Mesendoderm (in vitro differentiated cells): ENCODE measurements around the gene USP2.

ENCODE experiments used
- DNase-seq: peaks from one replicate; pipeline ENCODE4 v3.0.0; 2013
- H2AK5ac ChIP-seq: 2 replicates; pipeline ENCODE4 v1.6.1; 2013; ENCODE audit warnings: low read length, inconsistent platforms
- H2BK120ac ChIP-seq: 2 replicates; pipeline ENCODE4 v1.6.1; 2013; ENCODE audit warnings: low read depth, mild to moderate bottlenecking, low read length, moderate library complexity, mixed read lengths
- H2BK15ac ChIP-seq: replicated peaks from 2 replicates; pipeline ENCODE4 v1.6.1; 2013; ENCODE audit warnings: low read depth, mild to moderate bottlenecking, moderate library complexity
- H2BK5ac ChIP-seq: 2 replicates; pipeline ENCODE4 v1.6.1; 2013; ENCODE audit warnings: low read length, inconsistent platforms
- H3K18ac ChIP-seq: 2 replicates; pipeline ENCODE4 v1.6.1; 2013; ENCODE audit warnings: mild to moderate bottlenecking, low read length, mixed read lengths
- H3K23ac ChIP-seq: one replicate; pipeline ENCODE4 v1.6.1; 2013; ENCODE audit warnings: low read length
- H3K27ac ChIP-seq: 2 replicates; pipeline ENCODE4 v1.5.1; 2013; ENCODE audit warnings: low read depth, mild to moderate bottlenecking, inconsistent platforms, low read length, moderate library complexity
- H3K27me3 ChIP-seq: 2 replicates; pipeline ENCODE4 v1.6.1; 2013; ENCODE audit warnings: low read length, control low read depth, mild to moderate bottlenecking, inconsistent platforms; ENCODE audit not compliant: insufficient read depth, poor library complexity
- H3K36me3 ChIP-seq: 2 replicates; pipeline ENCODE4 v1.6.1; 2013; ENCODE audit warnings: low read length, inconsistent platforms; ENCODE audit not compliant: control insufficient read depth, insufficient read depth
- H3K4ac ChIP-seq: one replicate; pipeline ENCODE4 v1.6.1; 2013; ENCODE audit warnings: low read depth, mild to moderate bottlenecking, low read length, moderate library complexity
- H3K4me1 ChIP-seq: 2 replicates; pipeline ENCODE4 v1.6.1; 2013; ENCODE audit warnings: low read depth, low read length, inconsistent platforms; ENCODE audit not compliant: control insufficient read depth
- H3K4me2 ChIP-seq: 2 replicates; pipeline ENCODE4 v1.6.1; 2013; ENCODE audit warnings: low read length
- H3K4me3 ChIP-seq: 2 replicates; pipeline ENCODE4 v1.5.1; 2013; ENCODE audit warnings: mild to moderate bottlenecking, low read length
- H3K56ac ChIP-seq: one replicate; pipeline ENCODE4 v1.6.1; 2013; ENCODE audit warnings: low read length
- H3K79me1 ChIP-seq: 2 replicates; pipeline ENCODE4 v1.6.1; 2013; ENCODE audit warnings: low read length, inconsistent platforms
- H3K79me2 ChIP-seq: 2 replicates; pipeline ENCODE4 v1.6.1; 2013; ENCODE audit warnings: mild to moderate bottlenecking, low read length; ENCODE audit not compliant: control insufficient read depth, insufficient read depth
- H3K9ac ChIP-seq: 2 replicates; pipeline ENCODE4 v1.6.1; 2013; ENCODE audit warnings: low read length, inconsistent platforms
- H4K5ac ChIP-seq: one replicate; pipeline ENCODE4 v1.6.1; 2013; ENCODE audit warnings: low read length
- H4K8ac ChIP-seq: one replicate; pipeline ENCODE4 v1.6.1; 2013; ENCODE audit warnings: low read depth, mild to moderate bottlenecking, control low read depth, low read length, moderate library complexity
- WGBS: extraction: QIAGEN DNeasy Blood & Tissue Kit; methylation state at CpG from one replicate; pipeline ENCODE4 v1.1.7; 2013; ENCODE audit warnings: low lambda C conversion rate, missing lambda C conversion rate; ENCODE audit not compliant: insufficient coverage; ENCODE audit errors: extremely low coverage; 5-methylcytosine and 5-hydroxymethylcytosine counted together

Gene USP2

GRCh38 chr11:119400860-119401259, 19.4 kb upstream of the USP2 start:
- H3K4me2 ChIP-seq: no peak overlapping the region
- H3K23ac ChIP-seq: no peak overlapping the region
- no peak overlapping the region for H3K27ac ChIP-seq
- H3K36me3 ChIP-seq: no peaks in the 10 kb centered on the region
- no peaks in the 10 kb centered on the region for H3K79me1 ChIP-seq
- no peak for DNase-seq
- no peak overlapping the region for H3K9ac ChIP-seq
- no peak overlapping the region for H2BK5ac ChIP-seq
- no peak overlapping the region for H2AK5ac ChIP-seq
- no peak overlapping the region for H4K5ac ChIP-seq
- H3K4me3 ChIP-seq: no peak overlapping the region
- no peak overlapping the region for H3K4ac ChIP-seq
- H3K27me3 ChIP-seq: no peaks in the 10 kb centered on the region
- H3K18ac ChIP-seq: no peak overlapping the region
- H4K8ac ChIP-seq: no peak overlapping the region
- no peaks in the 10 kb centered on the region for H3K79me2 ChIP-seq
- no peak overlapping the region for H2BK120ac ChIP-seq
- H2BK15ac ChIP-seq: no peak overlapping the region
- H3K56ac ChIP-seq: no peak overlapping the region
- H3K4me1 ChIP-seq: no peaks in the 10 kb centered on the region

GRCh38 chr11:119397740-119398139, 16.2 kb upstream of the USP2 start:
- no peak overlapping the region for H3K4me2 ChIP-seq
- H4K8ac ChIP-seq: no peak overlapping the region
- no peak overlapping the region for H2AK5ac ChIP-seq
- no peak overlapping the region for H2BK5ac ChIP-seq
- no peak overlapping the region for H3K56ac ChIP-seq
- no peak overlapping the region for H3K23ac ChIP-seq
- no peak overlapping the region for H3K27ac ChIP-seq
- no peak overlapping the region for H2BK15ac ChIP-seq
- no peak overlapping the region for H2BK120ac ChIP-seq
- no peaks in the 10 kb centered on the region for H3K4me1 ChIP-seq
- H3K4ac ChIP-seq: no peak overlapping the region
- no peaks in the 10 kb centered on the region for H3K79me1 ChIP-seq
- no peak overlapping the region for H3K4me3 ChIP-seq
- H3K9ac ChIP-seq: no peak overlapping the region
- no peak overlapping the region for H3K18ac ChIP-seq
- H4K5ac ChIP-seq: no peak overlapping the region
- no peaks in the 10 kb centered on the region for H3K36me3 ChIP-seq
- H3K27me3 ChIP-seq: no peaks in the 10 kb centered on the region
- no peak for DNase-seq
- H3K79me2 ChIP-seq: no peaks in the 10 kb centered on the region

- no peaks in the 10 kb centered on the region for H3K4me1 ChIP-seq
- H2AK5ac ChIP-seq: no peak overlapping the region
- no peaks in the 10 kb centered on the region for H3K27me3 ChIP-seq
- no peak overlapping the region for H3K9ac ChIP-seq
- DNase-seq: no peak
- no peak overlapping the region for H2BK15ac ChIP-seq
- no peaks in the 10 kb centered on the region for H3K79me1 ChIP-seq
- WGBS: no CpG with 5 or more reads among the region's 1 CpG
- no peak overlapping the region for H3K23ac ChIP-seq
- no peak overlapping the region for H4K5ac ChIP-seq
- H3K4me2 ChIP-seq: no peak overlapping the region
- no peak overlapping the region for H4K8ac ChIP-seq
- H2BK5ac ChIP-seq: no peak overlapping the region
- H3K27ac ChIP-seq: no peak overlapping the region
- no peaks in the 10 kb centered on the region for H3K79me2 ChIP-seq
- no peak overlapping the region for H3K4me3 ChIP-seq
- H3K18ac ChIP-seq: no peak overlapping the region
- H3K36me3 ChIP-seq: no peaks in the 10 kb centered on the region
- no peak overlapping the region for H3K56ac ChIP-seq
- no peak overlapping the region for H2BK120ac ChIP-seq
- H3K4ac ChIP-seq: no peak overlapping the region
Observed at GRCh38 chr11:119396835-119397234, 15.3 kb upstream of the USP2 start.

- Histone ChIP-seq H3K4ac (no peak overlapping the region), H3K4me3 (no peak overlapping the region), H3K79me1 (no peaks in the 10 kb centered on the region), H2BK120ac (no peak overlapping the region), H3K27me3 (no peaks in the 10 kb centered on the region), H3K79me2 (no peaks in the 10 kb centered on the region), H2BK5ac (no peak overlapping the region), H4K8ac (no peak overlapping the region), H3K36me3 (no peaks in the 10 kb centered on the region), H3K23ac (no peak overlapping the region), H3K4me2 (no peak overlapping the region), H3K18ac (no peak overlapping the region), H3K27ac (no peak overlapping the region), H3K56ac (no peak overlapping the region), H3K9ac (no peak overlapping the region), H4K5ac (no peak overlapping the region), H2BK15ac (no peak overlapping the region), H2AK5ac (no peak overlapping the region), H3K4me1 (no peaks in the 10 kb centered on the region)
- no CpG with 5 or more reads among the region's 7 CpGs for WGBS
- DNase-seq: peak; percentile 27
Observed at GRCh38 chr11:119391275-119391674, 9.8 kb upstream of the USP2 start.

GRCh38 chr11:119389611-119390254, 8.2 kb upstream of the USP2 start:
- H3K27me3 ChIP-seq: no peaks in the 10 kb centered on the region
- H3K18ac ChIP-seq: no peak overlapping the region
- H3K79me2 ChIP-seq: no peaks in the 10 kb centered on the region
- no peaks in the 10 kb centered on the region for H3K79me1 ChIP-seq
- H3K27ac ChIP-seq: no peak overlapping the region
- WGBS: no CpG with 5 or more reads among the region's 5 CpGs
- no peak overlapping the region for H3K4me2 ChIP-seq
- no peak overlapping the region for H3K4ac ChIP-seq
- DNase-seq: peak; percentile 71
- no peak overlapping the region for H2AK5ac ChIP-seq
- no peak overlapping the region for H2BK15ac ChIP-seq
- H3K23ac ChIP-seq: no peak overlapping the region
- H3K9ac ChIP-seq: no peak overlapping the region
- H3K56ac ChIP-seq: no peak overlapping the region
- H3K36me3 ChIP-seq: no peaks in the 10 kb centered on the region
- H4K5ac ChIP-seq: no peak overlapping the region
- H4K8ac ChIP-seq: no peak overlapping the region
- H2BK120ac ChIP-seq: no peak overlapping the region
- no peaks in the 10 kb centered on the region for H3K4me1 ChIP-seq
- H3K4me3 ChIP-seq: no peak overlapping the region
- no peak overlapping the region for H2BK5ac ChIP-seq

- Histone ChIP-seq H3K4me3 (no peak overlapping the region), H3K56ac (no peak overlapping the region), H3K79me2 (no peaks in the 10 kb centered on the region), H3K9ac (no peak overlapping the region), H3K23ac (no peak overlapping the region), H2BK120ac (no peak overlapping the region), H3K4me2 (no peak overlapping the region), H3K27ac (no peak overlapping the region), H4K5ac (no peak overlapping the region), H3K27me3 (no peaks in the 10 kb centered on the region), H3K4me1 (no peaks in the 10 kb centered on the region), H2AK5ac (no peak overlapping the region), H2BK5ac (no peak overlapping the region), H3K18ac (no peak overlapping the region), H4K8ac (no peak overlapping the region), H3K79me1 (no peaks in the 10 kb centered on the region), H3K36me3 (no peaks in the 10 kb centered on the region), H2BK15ac (no peak overlapping the region), H3K4ac (no peak overlapping the region)
- DNase-seq: no peak
- no CpG with 5 or more reads among the region's 7 CpGs for WGBS
Observed at GRCh38 chr11:119388103-119388502, 6.6 kb upstream of the USP2 start.
